Erythroblast (primary cell): ENCODE results near the gene MYO1D.

Source experiments
- GATA1 ChIP-seq: IDR thresholded peaks from 2 replicates; pipeline ENCODE4 v1.6.1; 2011; ENCODE audit warnings: low read depth, mild to moderate bottlenecking, control low read depth, low read length, moderate library complexity
- POLR2A ChIP-seq: IDR thresholded peaks from 2 replicates; pipeline ENCODE4 v1.6.1; 2011; ENCODE audit warnings: mild to moderate bottlenecking, low read length

DNA sequence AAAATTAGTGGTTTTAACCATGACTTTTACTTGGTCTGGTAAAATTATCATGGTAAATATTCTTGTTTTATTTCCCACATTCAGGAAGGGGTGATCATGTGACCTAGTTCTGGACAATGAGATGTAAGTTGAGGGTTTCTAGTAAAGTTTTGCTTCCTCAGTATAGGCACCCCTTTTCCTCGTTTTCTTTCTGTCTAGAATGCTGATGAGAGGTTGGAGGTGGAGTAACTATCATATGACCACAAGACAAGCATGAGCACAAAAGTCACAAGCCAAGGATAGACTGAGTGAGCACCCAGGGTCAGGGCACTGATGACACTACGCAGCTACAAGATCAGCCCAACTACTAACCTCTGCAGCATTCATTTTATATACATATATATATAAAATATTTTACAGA lies 53.9 kb downstream of the MYO1D start:
- TF ChIP-seq POLR2A (no peak), GATA1 (no peak)
